ENCODE results near the gene ZNF593. TPM values are rescaled to one million over a fixed set of nuclear protein-coding genes. Genes with fewer than 3 reads are reported as not detected.

Gene ZNF593
- total RNA-seq, 6 experiments from 2014 or later: 33.5 to 46.3 (median 38.7) TPM

DNA sequence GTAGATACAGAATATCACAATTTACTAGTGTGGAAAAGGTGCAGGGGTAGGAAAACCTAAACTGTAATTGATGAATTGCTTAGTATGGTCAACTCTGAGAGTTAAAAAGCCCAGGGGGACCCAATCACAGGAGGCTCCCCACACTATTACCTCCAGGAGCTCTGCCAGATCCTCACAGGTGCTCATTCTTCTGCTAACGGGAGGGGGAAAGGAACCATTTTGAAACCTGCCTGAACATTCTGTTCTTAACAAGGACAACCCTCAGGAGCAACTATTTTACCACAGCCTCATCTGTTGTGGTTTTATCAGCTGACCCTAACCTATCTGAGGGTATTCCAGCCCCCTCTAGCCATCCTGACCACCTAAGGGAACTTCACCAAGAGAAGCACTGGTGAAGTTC lies 39.0 kb upstream of the ZNF593 start:
- peaks cover 5% of the 10 kb centered on the region; the same call in 1 of the 2 replicates for H3K4me1 Mint-ChIP-seq (ENCODE audit: low read depth)
- H3K36me3 Mint-ChIP-seq (ENCODE audit: low read depth): no peaks in the 10 kb centered on the region
- H3K4me3 Mint-ChIP-seq: no peak overlapping the region
- no peaks in the 10 kb centered on the region for H3K9me3 Mint-ChIP-seq
- DNase-seq: no peak
- no peak for TF ChIP-seq CTCF (IDR thresholded peaks at IDR 0.05)
- H3K27ac Mint-ChIP-seq: no peak overlapping the region
- peaks cover 20% of the 10 kb centered on the region for H3K27me3 Mint-ChIP-seq (ENCODE audit: insufficient read depth)

- no peak for TF ChIP-seq CTCF (IDR thresholded peaks at IDR 0.05)
- H3K4me1 Mint-ChIP-seq (ENCODE audit: low read depth): peaks cover 2% of the 10 kb centered on the region; the same call in 1 of the 2 replicates
- H3K9me3 Mint-ChIP-seq: no peaks in the 10 kb centered on the region
- no peak overlapping the region for H3K27ac Mint-ChIP-seq
- H3K4me3 Mint-ChIP-seq: no peak overlapping the region
- peaks cover 20% of the 10 kb centered on the region for H3K27me3 Mint-ChIP-seq (ENCODE audit: insufficient read depth)
- no peak for DNase-seq
- H3K36me3 Mint-ChIP-seq (ENCODE audit: low read depth): no peaks in the 10 kb centered on the region
Measured at GRCh38 chr1:26132128-26132833, 37.4 kb upstream of the ZNF593 start.

DNA sequence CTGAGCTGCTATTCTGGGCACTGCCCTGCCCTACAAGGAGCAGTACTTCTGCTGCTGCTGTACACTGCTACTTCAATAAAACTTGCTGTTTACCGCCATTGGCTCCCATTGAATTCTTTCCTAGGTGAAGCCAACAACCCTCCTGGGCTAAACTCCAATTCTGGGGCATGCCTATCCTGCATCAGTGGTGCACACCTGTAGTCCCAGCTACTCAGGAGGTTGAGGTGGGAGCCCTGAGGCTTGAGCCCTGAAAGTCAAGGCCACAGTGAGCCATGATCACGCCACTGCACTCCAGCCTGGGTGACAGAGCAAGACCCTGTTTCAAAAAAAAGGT lies 36.9 kb upstream of the ZNF593 start:
- no peak overlapping the region for H3K4me3 Mint-ChIP-seq
- no peak for TF ChIP-seq CTCF (IDR thresholded peaks at IDR 0.05)
- no peaks in the 10 kb centered on the region for H3K9me3 Mint-ChIP-seq
- no peak overlapping the region for H3K27ac Mint-ChIP-seq
- H3K27me3 Mint-ChIP-seq (ENCODE audit: insufficient read depth): peaks cover 18% of the 10 kb centered on the region
- DNase-seq: no peak
- no peaks in the 10 kb centered on the region for H3K4me1 Mint-ChIP-seq (ENCODE audit: low read depth)
- H3K36me3 Mint-ChIP-seq (ENCODE audit: low read depth): no peaks in the 10 kb centered on the region

DNA sequence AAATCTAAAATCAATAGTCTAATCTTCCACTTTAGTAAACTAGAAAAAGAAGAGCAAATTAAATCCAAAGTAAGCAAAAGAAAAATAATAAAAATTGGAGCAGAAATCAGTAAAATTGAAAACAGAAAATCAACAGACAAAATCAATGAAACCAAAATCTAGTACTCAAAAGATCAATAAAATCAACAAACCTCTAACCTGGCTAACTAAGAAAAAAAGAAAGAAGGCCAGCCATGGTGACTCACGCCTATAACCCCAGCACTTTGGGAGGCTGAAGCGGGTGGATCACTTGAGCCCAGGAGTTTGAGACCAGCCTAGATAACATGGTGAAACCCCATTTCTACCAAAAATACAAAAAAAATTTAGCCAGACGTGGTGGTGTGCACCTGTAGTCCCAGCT lies 35.2 kb upstream of the ZNF593 start:
- DNase-seq: no peak
- no peak for TF ChIP-seq CTCF (IDR thresholded peaks at IDR 0.05)
- no peak overlapping the region for H3K4me3 Mint-ChIP-seq
- H3K27ac Mint-ChIP-seq: no peak overlapping the region
- H3K9me3 Mint-ChIP-seq: no peaks in the 10 kb centered on the region
- H3K27me3 Mint-ChIP-seq (ENCODE audit: insufficient read depth): peaks cover 11% of the 10 kb centered on the region; the same call in 1 of the 2 replicates
- H3K36me3 Mint-ChIP-seq (ENCODE audit: low read depth): no peaks in the 10 kb centered on the region
- H3K4me1 Mint-ChIP-seq (ENCODE audit: low read depth): no peaks in the 10 kb centered on the region

DNA sequence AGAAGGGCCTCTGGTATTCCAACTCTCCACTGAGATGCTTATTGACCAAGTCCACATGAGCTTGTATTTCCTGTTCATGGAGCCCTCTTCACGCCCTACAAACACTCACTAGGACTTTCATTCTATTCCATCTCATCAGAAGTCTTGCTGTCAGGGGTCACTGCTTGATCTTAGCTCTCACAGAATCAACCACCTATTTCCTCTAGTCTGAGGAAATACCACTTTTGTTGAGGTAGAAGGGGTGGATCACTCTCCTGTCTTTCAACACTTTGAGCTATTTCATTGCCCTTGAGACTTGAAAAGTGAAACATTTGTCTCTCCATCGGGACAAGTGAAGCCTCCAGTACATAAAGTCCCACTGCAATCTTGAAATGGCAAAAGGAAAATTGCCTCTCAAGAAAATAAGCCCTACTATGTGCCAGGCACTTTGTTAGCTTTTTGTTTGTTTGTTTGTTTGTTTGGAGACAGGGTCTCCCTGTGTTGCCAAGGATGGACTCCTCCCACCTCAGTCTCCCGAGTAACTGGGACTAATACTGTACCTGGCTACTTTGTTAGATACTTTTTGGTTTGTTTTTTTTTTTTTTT lies 30.6 kb upstream of the ZNF593 start:
- Mint-ChIP-seq H3K27ac (no peak overlapping the region), H3K9me3 (no peaks in the 10 kb centered on the region), H3K27me3 (ENCODE audit: insufficient read depth) (peaks cover 5% of the 10 kb centered on the region), H3K4me1 (ENCODE audit: low read depth) (no peaks in the 10 kb centered on the region), H3K36me3 (ENCODE audit: low read depth) (no peaks in the 10 kb centered on the region), H3K4me3 (no peak overlapping the region)
- DNase-seq: no peak
- TF ChIP-seq CTCF (IDR thresholded peaks at IDR 0.05): no peak

All from HFFc6 (cell line).